GM21390 (cell line): ENCODE results near the gene ANK3.
"Not testable (repeated sequence)": the region's sequence is repeated elsewhere in the genome, so short reads cannot be mapped to it uniquely, and the experiment has no call there.

ENCODE experiments used
- ATAC-seq: cut with Tn5 transposase; IDR thresholded peaks from one replicate; pipeline ENCODE4 v1.9.1; 2021; ENCODE audit not compliant: unreplicated experiment

Gene ANK3

GRCh38 chr10:60042914-60043313 is 346.8 kb downstream of the ANK3 start:
- ATAC-seq, result no peak

- no peak for ATAC-seq
Observed at GRCh38 chr10:60042262-60042661, 347.4 kb downstream of the ANK3 start.

- no peak for ATAC-seq
Observed at GRCh38 chr10:60041489-60042133, 348.1 kb downstream of the ANK3 start.

- no peak for ATAC-seq
Observed at GRCh38 chr10:60040014-60040662, 349.5 kb downstream of the ANK3 start.

- no peak for ATAC-seq
Observed at GRCh38 chr10:60035984-60036383, 353.7 kb downstream of the ANK3 start.

GRCh38 chr10:60035375-60035774 is 354.3 kb downstream of the ANK3 start:
- ATAC-seq, result not testable (repeated sequence)

GRCh38 chr10:60032723-60033122 is 357.0 kb downstream of the ANK3 start:
- peak; percentile 53 for ATAC-seq

- ATAC-seq, result peak; percentile 71
Observed at GRCh38 chr10:60031664-60032063, 358.0 kb downstream of the ANK3 start.

- ATAC-seq, result no peak
Observed at GRCh38 chr10:60031183-60031582, 358.5 kb downstream of the ANK3 start.

- no peak for ATAC-seq
Observed at GRCh38 chr10:60029475-60029874, 360.2 kb downstream of the ANK3 start.

GRCh38 chr10:60028081-60028480 is 361.6 kb downstream of the ANK3 start:
- no peak for ATAC-seq

GRCh38 chr10:60025279-60025678 is 364.4 kb downstream of the ANK3 start:
- ATAC-seq, result no peak

GRCh38 chr10:60024506-60024905 is 365.2 kb downstream of the ANK3 start:
- no peak for ATAC-seq

- no peak for ATAC-seq
Observed at GRCh38 chr10:60023155-60023877, 366.4 kb downstream of the ANK3 start.

- no peak for ATAC-seq
Observed at GRCh38 chr10:60021361-60021760, 368.3 kb downstream of the ANK3 start.

GRCh38 chr10:60016794-60017193 is 372.9 kb downstream of the ANK3 start:
- ATAC-seq, result no peak

- ATAC-seq, result no peak
Observed at GRCh38 chr10:60009710-60010383, 379.8 kb downstream of the ANK3 start.

GRCh38 chr10:60009276-60009675 is 380.4 kb downstream of the ANK3 start:
- no peak for ATAC-seq

- ATAC-seq, result no peak
Observed at GRCh38 chr10:60008816-60009215, 380.9 kb downstream of the ANK3 start.

GRCh38 chr10:60006062-60006461 is 383.6 kb downstream of the ANK3 start:
- ATAC-seq, result no peak

- ATAC-seq, result no peak
Observed at GRCh38 chr10:60003651-60004523, 385.8 kb downstream of the ANK3 start.
